Motor neuron (in vitro differentiated cells): ENCODE results near the gene TMEM161A. TPM values are rescaled to one million over a fixed set of nuclear protein-coding genes. Genes with fewer than 3 reads are reported as not detected.
"Not testable (repeated sequence)": the region's sequence is repeated elsewhere in the genome, so short reads cannot be mapped to it uniquely, and the experiment has no call there.

ENCODE experiments used
- ATAC-seq, 8 experiments: fragments of 200-7000 bp; cut with Tn5 transposase; replicated peaks in 6 of 8; 2 replicates each; pipeline ENCODE4 v1.8.0; 2021; ENCODE audit warnings: mild to moderate bottlenecking in 8 of 8, moderate library complexity in 8 of 8
- H3K27ac ChIP-seq, 2 donors: fragments of 250-450 bp; sonication (Bioruptor Pico); 2 replicates each; pipeline ENCODE4 v1.9.0; 2021; ENCODE audit warnings: antibody characterized with exemption in 2 of 2, mild to moderate bottlenecking in 2 of 2, moderate library complexity in 1 of 2
- H3K4me1 ChIP-seq, 2 donors: fragments of 250-450 bp; sonication (Bioruptor Pico); replicated peaks in 1 of 2; 2 replicates each; pipeline ENCODE4 v1.6.1; 2021; ENCODE audit warnings: antibody characterized with exemption in 2 of 2, mild to moderate bottlenecking in 2 of 2, moderate library complexity in 1 of 2
- H3K4me3 ChIP-seq, 5 donors: fragments of 250-450 bp; sonication (Bioruptor Pico); 2 replicates each; pipeline ENCODE4 v1.9.0; 2021; ENCODE audit warnings: antibody characterized with exemption in 5 of 5, mild to moderate bottlenecking in 5 of 5, moderate library complexity in 4 of 5
- WGBS, 10 experiments: fragments of 450-650 bp; shearing (Covaris generic); methylation state at CpG; one replicate each; pipeline ENCODE4 v1.0.0; 2022; 5-methylcytosine and 5-hydroxymethylcytosine counted together
- in situ Hi-C, 9 experiments: fragments of 400-800 bp; cut with MboI; loops; one replicate each; pipeline ENCODE4 v1.15.0; 2021; ENCODE audit warnings: low sequenced_read_pairs in 9 of 9, low pct_unique_long_range_greater_than_20kb in 2 of 9; ENCODE audit not compliant: unreplicated experiment in 9 of 9
- total RNA-seq, 8 experiments: library from RNA; unstranded; fragments of 300-600 nt; gene quantifications; 2 replicates each; pipeline versions ENCODE4 v1.2.3 to v1.2.4, GENCODE V29; 2022

TMEM161A gene
- total RNA-seq, 8 experiments from 2014 or later: 12.7 to 34.7 (median 17.6) TPM

DNA sequence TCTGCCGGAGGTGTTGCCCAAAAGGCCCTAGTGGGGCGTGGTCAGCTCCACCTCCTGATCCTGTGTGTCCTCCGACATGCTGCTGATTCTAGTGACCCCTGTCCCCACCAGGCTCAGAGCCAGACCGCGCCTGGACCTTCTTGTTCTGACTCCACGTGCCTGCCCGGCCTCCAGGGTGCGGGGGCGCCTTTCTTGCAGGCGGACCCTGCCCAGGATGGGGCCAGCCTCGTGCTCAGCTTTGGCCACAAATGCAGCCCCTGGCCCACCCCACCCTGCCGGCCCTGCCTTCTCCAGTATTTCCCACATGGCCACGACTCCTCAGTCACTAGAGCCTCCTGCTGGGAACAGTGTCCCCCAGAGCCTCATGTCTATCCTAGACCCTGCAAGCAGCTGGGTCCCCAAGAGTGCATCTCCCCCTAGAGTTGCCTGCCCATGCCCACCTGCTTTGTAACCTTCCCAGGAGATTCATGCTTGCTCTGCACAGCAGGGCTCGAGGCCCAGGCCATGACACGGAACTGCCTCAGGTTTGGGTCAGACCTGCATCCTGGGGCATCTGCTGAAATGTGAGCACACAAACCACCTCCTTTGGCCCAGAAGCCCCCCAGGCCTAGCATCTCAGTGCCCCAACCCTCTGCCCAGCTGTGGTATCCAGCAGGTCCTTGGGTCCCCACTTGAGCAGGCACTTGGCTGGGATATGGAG, 27.0 kb downstream of the TMEM161A start:
- H3K27ac ChIP-seq: no peak overlapping the region

DNA sequence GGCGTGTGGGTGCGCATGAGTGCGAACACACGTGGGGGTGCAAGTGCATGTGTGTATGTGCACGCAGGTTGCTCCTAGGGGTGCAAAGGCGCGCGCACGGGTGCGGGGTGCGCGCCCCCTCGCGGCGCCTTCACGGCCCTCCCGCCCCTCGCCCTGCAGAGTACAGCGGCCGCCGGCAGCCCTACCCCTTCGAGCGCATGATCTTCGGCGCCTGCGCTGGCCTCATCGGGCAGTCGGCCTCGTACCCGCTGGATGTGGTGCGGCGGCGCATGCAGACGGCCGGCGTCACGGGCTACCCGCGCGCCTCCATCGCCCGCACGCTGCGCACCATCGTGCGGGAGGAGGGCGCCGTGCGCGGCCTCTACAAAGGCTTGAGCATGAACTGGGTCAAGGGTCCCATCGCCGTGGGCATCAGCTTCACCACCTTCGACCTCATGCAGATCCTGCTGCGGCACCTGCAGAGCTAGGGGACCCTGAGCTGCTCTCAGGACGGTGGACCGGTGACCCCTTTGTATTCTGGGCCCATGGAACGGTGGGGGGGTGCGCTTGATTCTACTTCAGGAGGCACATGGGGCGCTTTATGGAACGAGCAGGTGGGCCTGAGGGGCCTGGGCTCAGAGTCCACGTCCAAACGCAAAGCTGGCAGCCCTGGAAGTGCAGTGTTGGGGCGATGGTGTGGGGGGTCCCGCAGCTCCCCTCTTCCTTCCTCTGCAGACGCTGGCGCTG, 27.7 kb downstream of the TMEM161A start:
- 19 to 87% (median 45%) methylated on average over 2 to 14 of the region's 66 CpGs; no CpG with 5 or more reads in 6 of the 10 experiments for WGBS, 10 experiments
- ATAC-seq: peak in 6 of 8 experiments; percentile 18 to 71 (median 41)
- Histone ChIP-seq H3K4me1 (peaks cover 15 to 19% of the 10 kb centered on the region in 2 donors), H3K4me3 (no peak overlapping the region), H3K27ac (no peak overlapping the region)
- in situ Hi-C loops: no loop called here

More for the DNA sequence above, 27.0 kb downstream of the TMEM161A start:
- peaks cover 10 to 13% of the 10 kb centered on the region in 2 donors for H3K4me1 ChIP-seq
- in situ Hi-C loops: no loop called here
- no peak overlapping the region for H3K4me3 ChIP-seq
- ATAC-seq: no peak
- WGBS, 10 experiments: 80 to 100% (median 86%) methylated on average over 1 to 2 of the region's 15 CpGs; no CpG with 5 or more reads in 7 of the 10 experiments

DNA sequence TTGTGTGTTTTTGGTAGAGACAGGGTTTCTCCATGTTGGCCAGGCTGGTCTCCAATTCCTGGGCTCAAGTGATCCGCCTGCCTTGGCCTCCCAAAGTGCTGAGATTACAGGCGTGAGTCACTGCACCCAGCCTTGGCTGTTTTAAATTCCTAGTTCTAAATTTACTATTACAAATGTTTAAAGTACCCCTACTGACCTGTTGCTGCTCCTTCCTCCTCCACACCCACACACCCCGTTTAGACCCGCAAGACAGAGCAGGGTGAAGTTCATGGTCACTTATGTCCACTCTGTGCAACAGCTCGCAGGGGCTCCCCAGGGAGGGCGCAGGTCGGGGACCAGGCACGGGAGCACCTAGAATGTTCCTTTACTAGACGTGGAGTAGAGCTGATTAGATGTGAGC, 28.7 kb downstream of the TMEM161A start:
- WGBS, 10 experiments: 60 to 100% (median 84%) methylated on average over 1 to 7 of the region's 9 CpGs; no CpG with 5 or more reads in 4 of the 10 experiments
- in situ Hi-C loops: no loop called here
- peaks cover 19 to 22% of the 10 kb centered on the region in 2 donors for H3K4me1 ChIP-seq
- H3K4me3 ChIP-seq: no peak overlapping the region
- no peak overlapping the region for H3K27ac ChIP-seq
- no peak for ATAC-seq

DNA sequence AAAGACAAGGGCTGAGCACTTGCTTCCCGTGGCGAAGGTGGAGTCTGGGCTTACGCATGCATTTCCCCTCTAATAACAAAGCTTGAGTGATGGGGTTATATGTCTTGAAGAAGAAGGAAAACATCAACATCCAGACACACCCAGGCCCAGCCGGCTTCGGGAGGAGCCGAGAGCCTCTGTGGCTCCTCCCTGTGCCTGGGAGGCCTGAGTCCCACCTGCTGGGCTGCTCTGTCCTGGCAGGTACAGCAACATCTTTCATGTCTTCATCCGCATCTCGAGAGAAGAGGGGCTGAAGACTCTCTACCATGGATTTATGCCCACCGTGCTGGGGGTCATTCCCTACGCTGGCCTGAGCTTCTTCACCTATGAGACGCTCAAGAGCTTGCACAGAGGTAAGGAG, 30.6 kb downstream of the TMEM161A start:
- no peak overlapping the region for H3K4me3 ChIP-seq
- WGBS, 10 experiments: 0 to 100% (median 62%) methylated on average over 2 to 4 of the region's 11 CpGs; no CpG with 5 or more reads in 2 of the 10 experiments
- in situ Hi-C loops: no loop called here
- H3K27ac ChIP-seq: no peak overlapping the region
- peaks cover 8 to 12% of the 10 kb centered on the region in 2 donors for H3K4me1 ChIP-seq
- peak in 3 of 8 experiments; percentile 47 to 78 (median 66) for ATAC-seq

DNA sequence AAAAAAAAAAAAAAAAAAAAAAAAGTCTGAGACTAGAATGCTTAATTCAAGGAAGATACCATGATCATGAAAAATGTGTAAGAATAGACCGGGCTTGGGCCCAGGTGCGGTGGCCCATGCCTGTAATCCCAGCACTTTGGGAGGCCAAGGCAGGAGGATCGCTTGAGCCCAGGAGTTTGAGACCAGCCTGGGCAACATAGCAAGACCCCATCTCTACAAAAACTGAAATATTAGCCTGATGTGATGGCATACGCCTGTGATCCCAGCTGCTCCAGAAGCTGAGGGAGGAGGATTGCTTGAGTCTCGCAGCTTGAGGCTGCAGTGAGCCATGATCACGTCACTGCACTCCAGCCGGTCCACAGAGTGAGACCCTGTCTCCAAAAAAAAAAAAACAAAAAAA, 31.3 kb downstream of the TMEM161A start:
- H3K4me1 ChIP-seq: peaks cover 8 to 12% of the 10 kb centered on the region in 2 donors
- H3K27ac ChIP-seq, H3K4me3 ChIP-seq, in situ Hi-C loops, ATAC-seq: not testable (repeated sequence)
- WGBS, 10 experiments: 89 to 100% (median 100%) methylated on average over 1 to 4 of the region's 7 CpGs; no CpG with 5 or more reads in 3 of the 10 experiments

DNA sequence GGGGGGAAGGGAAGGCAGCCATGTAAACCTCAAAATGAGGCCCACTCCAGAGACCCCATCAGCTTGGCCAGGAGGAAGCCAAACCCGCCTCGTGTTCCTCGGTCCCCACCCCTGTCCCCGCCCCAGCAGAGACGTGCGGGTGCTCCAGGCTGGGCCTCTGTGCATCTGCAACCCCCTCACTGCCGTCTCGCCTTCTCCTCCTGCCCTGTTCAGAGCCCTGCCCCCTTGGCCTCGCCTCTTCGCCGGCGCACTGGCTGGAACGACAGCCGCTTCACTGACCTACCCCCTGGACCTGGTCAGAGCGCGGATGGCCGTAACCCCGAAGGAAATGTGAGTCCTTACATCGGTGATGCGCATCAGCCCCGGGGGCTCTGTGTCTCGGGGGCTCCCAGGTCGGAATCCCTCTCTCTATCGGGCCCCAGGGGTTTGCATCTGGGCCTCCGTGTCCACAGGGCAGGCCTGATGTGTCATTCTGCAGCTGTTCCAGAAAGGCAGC, 32.2 kb downstream of the TMEM161A start:
- in situ Hi-C loops: no loop called here
- H3K27ac ChIP-seq: peak overlapping the region; percentile 62 to 64
- 12 to 71% (median 23%) methylated on average over 4 to 10 of the region's 25 CpGs; no CpG with 5 or more reads in 5 of the 10 experiments for WGBS, 10 experiments
- peak overlapping the region in 2 of 5 donors; percentile 28 to 32 for H3K4me3 ChIP-seq
- peak in 6 of 8 experiments; percentile 33 to 69 (median 59) for ATAC-seq
- H3K4me1 ChIP-seq: peaks cover 8 to 12% of the 10 kb centered on the region in 2 donors

DNA sequence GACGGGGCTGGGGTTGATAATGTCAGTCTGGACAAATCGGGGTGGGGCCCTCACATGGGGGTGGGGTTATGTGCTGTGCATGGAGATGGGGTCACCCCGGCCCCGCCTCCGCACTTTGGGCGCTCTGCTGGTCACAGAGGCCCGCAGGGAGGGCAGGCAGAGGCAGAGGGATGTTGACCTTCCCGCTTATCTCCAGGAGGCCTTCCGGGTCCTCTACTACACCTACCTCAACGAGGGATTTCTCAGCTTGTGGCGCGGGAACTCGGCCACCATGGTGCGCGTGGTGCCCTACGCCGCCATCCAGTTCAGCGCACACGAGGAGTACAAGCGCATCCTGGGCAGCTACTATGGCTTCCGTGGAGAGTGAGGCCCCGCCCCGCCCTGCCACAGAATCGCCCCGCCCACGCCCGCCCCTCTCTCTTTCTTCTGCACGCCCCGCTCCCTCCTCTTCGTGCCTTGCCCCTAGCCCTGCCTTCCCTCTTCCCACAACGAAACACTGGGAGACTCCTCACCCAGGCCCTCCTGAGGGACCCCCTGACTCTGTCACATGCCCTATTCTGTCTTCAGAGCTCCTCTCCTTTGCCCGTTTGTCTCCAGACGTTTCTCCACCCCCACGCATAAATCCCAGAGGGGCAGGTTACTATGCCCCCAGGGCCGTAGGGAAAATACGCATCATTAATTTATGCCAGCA, 32.8 kb downstream of the TMEM161A start:
- peak overlapping the region; percentile 64 to 71 for H3K27ac ChIP-seq
- H3K4me1 ChIP-seq: peaks cover 8 to 12% of the 10 kb centered on the region in 2 donors
- peak; percentile 10 to 87 (median 76) for ATAC-seq
- WGBS, 10 experiments: 3 to 60% (median 20%) methylated on average over 1 to 6 of the region's 36 CpGs; no CpG with 5 or more reads in 4 of the 10 experiments
- in situ Hi-C loops: no loop called here
- peak overlapping the region in 4 of 5 donors; percentile 2 to 32 (median 15) for H3K4me3 ChIP-seq

DNA sequence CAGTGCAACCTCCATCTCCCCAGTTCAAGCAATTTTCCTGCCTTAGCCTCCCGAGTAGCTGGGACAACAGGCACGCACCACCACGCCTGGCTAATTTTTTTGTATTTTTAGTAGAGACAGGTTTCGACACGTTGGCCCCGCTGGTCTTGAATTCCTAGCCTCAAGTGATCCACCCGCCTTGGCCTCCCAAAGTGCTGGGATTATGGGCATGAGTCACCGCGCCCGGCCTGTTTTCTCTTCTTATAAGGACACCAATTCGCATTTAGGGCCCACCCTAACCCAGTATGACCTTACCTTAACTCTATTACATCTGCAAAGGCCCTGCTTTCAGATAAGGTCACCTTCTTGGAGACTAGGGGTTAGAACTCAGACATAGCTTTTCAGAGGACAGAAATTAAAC, 35.1 kb downstream of the TMEM161A start:
- H3K27ac ChIP-seq: no peak overlapping the region
- in situ Hi-C loops: no loop called here
- no peak overlapping the region for H3K4me3 ChIP-seq
- WGBS, 10 experiments: 11 to 100% (median 96%) methylated on average over 1 to 9 of the region's 11 CpGs; no CpG with 5 or more reads in 3 of the 10 experiments
- peaks cover 8 to 12% of the 10 kb centered on the region in 2 donors for H3K4me1 ChIP-seq
- peak in 2 of 8 experiments; percentile 14 to 44 for ATAC-seq

DNA sequence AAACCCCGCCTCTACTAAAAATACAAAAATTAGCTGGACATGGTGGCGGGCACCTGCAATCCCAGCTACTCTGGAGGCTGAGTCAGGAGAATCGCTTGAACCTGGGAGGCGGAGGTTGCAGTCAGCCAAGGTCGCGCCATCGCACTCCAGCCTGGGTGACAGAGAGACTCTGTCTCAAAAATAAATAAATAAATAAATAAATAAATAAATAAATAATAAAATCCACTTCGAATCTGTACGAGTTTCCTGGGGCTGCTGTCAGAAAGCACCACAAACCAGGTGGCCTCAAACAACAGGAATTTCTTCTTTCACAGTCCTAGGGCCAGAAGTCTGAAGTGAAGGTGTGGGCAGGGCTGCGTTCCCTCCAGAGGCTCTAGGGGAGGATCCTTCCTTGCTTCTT, 35.7 kb downstream of the TMEM161A start:
- in situ Hi-C loops, H3K27ac ChIP-seq, H3K4me3 ChIP-seq, ATAC-seq: not testable (repeated sequence)
- peaks cover 8 to 12% of the 10 kb centered on the region in 2 donors for H3K4me1 ChIP-seq
- 87 to 100% (median 98%) methylated on average over 1 to 6 of the region's 10 CpGs; no CpG with 5 or more reads in 1 of the 10 experiments for WGBS, 10 experiments

DNA sequence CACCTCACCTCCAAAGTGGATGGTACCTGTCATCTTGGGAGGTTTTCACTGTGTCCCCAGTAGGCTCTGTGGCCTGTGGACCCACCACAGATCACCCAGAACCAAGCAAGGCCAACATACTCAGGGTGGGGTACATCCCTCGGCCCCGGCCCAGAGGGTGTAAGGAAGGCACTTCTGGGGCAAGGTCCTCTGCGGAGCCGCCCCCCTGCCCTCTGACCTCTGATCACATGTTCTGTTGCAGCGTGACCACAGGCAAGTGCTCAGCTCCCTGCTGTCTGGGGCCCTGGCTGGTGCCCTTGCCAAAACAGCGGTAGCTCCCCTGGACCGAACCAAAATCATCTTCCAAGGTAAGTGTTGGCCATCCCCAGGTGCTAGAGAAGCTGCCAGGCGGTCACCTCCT, 36.7 kb downstream of the TMEM161A start:
- Histone ChIP-seq H3K4me1 (peaks cover 8 to 12% of the 10 kb centered on the region in 2 donors), H3K4me3 (no peak overlapping the region), H3K27ac (no peak overlapping the region)
- 70 to 93% (median 84%) methylated on average over 2 to 6 of the region's 8 CpGs; no CpG with 5 or more reads in 6 of the 10 experiments for WGBS, 10 experiments
- in situ Hi-C loops: no loop called here
- no peak for ATAC-seq

DNA sequence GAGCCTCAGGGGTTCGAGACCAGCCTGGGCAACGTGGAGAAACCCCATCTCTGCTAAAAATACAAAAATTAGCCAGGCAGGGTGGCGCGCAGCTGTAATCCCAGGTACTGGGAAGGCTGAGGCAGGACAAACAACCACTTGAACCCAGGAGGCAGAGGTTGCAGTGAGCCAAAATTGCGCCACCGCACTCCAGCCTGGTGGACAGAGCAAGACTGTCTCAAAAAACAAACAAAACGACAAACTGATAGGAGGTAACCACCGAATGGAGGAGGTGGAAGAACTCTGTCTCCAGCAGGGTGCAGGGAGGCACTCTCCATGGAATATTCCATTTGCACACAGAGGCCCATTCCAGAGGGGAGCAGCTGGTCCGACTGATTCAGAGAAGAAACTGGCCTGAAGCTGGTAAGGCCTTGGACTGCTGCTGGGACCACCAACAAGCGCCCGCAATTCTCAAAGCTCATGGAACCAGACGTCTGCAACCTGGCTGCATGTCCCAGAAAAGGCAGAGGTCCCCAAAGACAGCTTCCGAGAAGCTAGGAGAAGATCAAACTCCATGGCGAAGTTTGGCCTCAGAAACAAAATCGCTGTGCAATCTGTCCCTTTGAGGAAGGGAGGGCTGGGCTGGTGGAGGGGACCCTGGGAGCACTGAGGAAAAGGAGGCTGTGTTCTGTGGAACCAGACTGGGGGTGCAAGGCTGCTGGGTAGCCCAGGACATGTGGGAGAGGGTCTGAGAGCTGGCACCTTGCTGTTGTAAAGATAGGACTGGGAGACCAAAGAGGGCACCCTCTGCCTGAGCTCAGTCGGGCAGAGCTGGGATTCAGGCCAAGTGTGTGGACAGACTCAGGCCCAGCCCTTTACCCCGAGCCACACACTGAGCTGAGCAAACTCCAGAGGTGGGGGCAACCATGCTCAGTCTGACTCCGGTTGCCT, 39.3 kb downstream of the TMEM161A start:
- no peaks in the 10 kb centered on the region for H3K4me1 ChIP-seq
- WGBS, 10 experiments: 31 to 100% (median 79%) methylated on average over 1 to 10 of the region's 18 CpGs; no CpG with 5 or more reads in 1 of the 10 experiments
- peak in 2 of 8 experiments; percentile 18 to 35 for ATAC-seq
- in situ Hi-C loops: no loop called here
- H3K27ac ChIP-seq: no peak overlapping the region
- H3K4me3 ChIP-seq: no peak overlapping the region
